GM21786 (cell line): ENCODE data around the gene SPOCK1.

Experiments
- ATAC-seq: cut with Tn5 transposase; IDR thresholded peaks from one replicate; pipeline ENCODE4 v1.9.1; 2021; ENCODE audit not compliant: unreplicated experiment

The SPOCK1 gene

DNA sequence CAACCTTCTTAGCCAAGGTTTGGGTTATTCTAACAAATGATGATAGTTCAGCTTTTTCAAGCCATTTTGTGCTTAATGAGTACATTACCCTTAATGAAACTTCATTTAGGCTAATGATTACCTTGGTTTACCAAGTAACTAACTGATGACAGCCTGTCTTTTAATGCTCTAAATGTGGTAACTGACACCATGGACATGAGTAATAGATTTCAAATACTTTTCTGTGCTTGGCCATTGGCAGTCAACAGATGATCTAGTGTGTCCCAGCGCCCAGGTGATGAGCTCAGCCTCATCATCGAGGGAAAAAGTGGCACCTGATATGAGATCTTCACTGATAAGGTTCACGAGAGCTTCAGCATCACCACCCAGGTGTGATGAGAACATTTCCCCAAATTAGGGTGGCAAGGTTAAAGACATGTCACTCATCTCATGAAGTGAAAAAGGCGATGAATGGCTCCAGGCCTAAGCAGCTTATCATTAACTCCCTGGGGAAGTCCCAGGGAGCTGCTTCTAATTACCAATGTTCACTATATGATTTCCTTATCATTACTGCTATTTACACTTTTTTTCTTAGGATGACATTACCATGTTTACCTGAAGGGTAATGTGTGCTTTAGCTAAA is 296.0 kb downstream of the SPOCK1 start:
- ATAC-seq, result no peak

DNA sequence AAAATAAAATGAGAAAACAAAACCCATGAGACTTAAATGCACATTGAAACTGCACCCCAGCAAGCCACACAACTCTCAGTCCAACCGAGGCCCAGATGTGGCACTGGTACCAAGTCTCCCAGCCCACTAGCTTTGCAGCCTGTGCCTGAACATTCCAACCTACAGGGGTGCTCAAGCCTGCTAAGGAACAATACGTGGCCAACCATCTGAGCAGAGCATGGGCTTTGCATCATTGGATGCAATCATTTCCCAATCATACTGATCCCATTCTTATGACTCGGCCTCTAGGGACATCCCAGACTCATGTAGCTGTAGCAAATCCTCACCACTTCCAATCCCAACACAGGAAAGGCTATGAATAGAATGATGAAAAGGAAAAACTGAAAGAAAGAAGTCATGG is 297.2 kb downstream of the SPOCK1 start:
- ATAC-seq, result no peak

DNA sequence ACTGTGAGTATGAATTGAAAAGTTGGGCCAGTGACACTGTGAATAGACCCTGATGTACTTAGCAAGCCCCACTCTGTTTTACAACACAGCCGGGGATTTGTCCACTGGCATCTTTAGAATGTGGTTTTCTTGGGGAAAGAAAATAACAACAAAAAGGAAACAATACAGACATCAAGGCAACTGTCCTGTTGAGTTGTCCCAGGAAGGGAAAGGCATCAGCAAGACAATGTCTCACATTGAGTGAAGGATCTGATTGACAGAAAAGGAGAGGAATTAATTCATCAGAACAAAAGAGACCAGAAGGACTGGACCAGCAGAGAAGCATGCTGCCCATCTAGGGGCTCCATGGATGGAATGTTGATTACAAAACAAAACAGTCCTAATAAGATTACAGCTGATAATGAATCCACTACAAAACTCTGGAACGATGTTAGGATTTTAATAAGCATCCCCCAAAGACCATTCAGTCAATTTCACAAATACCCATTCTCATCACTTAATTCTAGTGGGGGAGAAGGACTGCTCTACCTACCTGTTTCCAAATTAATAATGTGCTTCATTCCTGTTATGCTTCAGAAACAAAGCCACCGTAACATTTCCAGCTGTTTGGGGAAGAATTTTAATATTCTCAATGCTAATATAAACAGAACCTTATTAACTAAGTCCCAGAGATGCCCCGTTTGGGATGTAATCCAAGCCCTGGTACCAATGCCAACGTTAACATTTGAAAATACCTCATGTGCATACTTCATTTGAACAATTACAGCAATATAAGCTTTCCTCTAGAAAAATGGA is 298.0 kb downstream of the SPOCK1 start:
- no peak for ATAC-seq

DNA sequence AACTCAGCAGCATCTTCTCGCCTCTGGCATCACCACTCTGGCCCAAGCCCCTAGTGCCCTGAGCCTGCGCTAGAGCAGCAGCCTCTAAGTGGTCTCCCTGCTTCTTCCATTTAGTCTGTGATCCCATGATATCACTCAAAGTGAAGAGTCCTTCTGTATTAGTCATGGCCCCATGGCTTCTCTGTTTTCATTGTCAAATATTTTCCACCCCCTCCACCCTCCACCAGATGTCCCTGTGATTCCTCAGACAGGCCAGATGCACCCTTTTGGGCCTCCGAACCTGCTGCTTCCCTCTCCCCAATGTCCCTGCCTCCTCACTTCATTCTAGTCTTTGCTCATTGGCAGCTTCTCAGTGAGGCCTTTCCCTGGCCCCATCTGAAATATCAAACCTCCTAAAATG is 299.2 kb downstream of the SPOCK1 start:
- no peak for ATAC-seq

DNA sequence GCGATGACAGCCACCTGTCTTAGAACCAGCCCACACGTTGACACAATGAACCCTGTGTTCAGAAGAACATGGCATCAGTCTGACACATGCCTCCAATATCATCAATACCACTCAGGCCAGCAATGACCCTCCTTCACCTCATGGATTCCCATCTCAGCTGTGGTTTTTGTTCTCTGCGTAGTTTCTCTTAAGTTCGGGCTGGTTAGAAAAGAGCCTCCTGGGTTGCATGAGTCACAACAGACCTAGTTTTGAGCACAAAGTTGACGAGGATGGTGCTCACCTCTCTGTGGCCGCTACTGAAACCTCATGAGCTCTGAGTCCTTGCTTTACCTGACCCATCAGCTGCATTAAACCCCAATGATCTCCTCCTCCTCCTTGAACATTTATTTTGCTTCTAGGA is 299.9 kb downstream of the SPOCK1 start:
- no peak for ATAC-seq

DNA sequence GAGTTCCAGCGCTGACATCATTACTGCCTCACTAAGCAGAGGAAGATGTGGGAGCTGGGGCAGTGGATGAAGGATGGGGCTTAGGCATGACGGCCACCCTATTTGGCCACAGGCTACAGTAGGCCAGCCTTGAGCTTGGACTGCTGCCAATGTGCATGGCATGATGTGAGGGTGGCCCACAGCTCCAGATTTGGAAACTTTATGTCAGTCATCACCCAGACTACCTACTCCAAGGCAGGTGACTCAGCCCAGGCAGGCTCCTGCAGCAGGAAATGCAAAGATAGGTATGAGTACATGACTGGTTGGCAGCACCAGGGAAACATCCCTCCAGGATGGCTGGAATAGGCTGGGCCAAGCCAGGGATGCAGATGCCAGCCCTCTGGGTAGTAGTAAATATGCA is 303.6 kb downstream of the SPOCK1 start:
- ATAC-seq, result no peak

DNA sequence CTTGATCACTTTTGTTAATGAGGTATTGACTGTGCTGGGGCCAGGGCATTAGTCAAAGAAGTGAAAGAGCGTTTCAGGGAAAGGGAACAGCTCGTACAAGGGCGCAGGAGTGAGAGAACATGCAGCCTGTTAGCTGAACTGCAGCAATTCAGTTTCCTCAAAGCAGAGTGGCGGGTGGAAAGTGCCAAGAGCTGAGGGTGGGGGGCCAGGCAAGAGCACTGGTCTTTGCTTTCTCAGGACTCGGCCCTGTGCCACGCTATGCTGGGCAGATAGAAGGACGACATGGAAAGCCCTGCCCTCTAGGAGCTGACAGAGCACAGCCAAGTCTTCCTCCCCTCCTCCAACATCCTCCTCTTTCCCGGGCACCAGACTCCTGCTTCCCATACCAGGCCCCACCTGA is 304.8 kb downstream of the SPOCK1 start:
- no peak for ATAC-seq

DNA sequence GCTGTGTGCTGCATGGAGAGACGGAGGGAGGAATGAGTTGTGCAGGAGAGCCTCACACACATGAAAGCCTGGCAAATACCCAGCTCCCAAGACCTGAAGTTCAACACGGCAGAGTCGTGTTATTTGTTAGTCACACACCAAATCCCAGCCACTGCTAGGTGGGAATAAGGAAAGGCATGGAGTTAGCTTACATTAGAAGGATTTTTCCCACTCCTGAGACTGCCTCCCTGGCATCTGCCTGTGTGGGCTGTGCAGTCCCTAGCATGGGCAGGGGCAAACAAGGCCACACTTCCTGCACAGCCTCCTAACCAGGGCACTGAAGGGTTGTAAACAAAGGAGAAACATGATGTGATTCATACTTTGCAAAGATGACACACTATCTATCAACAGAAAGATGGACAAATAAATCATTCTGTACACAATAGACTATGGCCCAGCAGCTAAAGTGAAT is 306.8 kb downstream of the SPOCK1 start:
- ATAC-seq, result no peak

DNA sequence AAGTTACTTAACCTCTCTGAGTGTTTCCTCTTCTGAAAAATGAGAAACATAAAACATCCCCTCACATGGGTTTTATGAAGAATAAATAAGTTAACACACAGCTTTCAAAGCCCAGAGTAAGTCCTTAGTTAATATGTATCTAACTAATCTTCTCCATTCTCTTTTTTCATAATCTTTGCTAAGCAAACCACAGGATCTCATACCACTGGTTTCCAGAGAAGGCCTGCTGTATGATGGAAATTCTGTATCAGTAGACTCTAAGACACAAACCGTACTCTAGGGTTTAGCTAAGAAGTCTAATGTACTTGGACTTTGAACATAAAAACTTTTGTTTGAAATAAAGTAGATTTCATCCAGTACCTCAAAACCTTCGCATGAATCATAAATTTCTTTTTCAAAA is 307.9 kb downstream of the SPOCK1 start:
- ATAC-seq, result no peak

DNA sequence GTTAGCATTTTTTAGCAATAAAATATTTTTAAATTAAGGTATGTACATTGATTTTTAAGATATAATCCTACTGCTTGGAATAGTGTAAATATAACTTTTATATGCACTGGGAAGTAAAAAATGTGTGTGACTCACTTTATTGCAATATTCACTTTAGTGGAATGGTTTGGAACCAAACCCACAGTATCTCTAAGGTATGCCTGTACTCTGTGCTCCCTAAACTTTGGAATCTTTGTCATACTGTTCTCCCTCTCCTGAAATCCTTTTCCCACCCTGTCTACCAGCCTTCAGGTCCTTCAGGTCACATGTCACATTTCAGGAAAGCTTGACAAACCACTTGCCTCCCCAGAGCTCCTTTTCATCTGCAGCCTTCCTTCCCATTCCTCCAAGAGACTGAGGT is 308.7 kb downstream of the SPOCK1 start:
- ATAC-seq, result no peak

DNA sequence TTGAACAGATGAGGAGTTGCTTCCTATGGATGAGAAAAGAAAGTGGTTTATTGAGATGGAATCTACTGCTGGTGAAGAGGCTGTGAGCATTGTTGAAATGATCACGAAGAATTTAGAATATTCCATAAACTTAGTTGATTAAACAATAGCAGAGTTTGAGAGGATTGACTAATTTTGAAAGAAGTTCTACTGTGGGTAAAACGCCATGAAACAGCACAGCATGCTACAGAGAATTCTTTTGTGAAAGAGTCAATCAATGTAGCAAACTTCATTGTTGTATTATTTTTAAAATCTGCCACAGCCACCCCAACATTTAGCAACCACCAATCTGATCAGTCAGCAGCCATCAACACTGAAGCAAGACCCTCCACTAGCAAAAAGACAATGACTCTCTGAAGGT is 309.1 kb downstream of the SPOCK1 start:
- no peak for ATAC-seq

DNA sequence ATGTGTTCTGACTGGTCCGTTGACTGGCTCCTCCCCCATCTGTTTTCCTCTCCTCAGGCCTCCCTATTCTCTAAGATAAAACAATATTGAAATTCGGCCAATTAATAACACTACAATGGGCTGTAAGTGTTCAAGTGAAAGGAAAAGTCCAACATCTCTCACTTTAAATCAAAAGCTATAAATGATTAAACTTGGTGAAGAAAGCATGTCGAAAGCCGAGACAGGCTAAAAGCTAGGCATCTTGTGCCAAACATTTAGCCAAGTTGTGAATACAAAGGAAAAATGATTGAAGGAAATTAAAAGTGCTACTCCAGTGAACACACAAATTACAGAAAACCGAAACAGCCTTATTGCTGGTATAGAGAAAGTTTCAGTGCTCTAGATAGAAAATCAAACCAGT is 310.6 kb downstream of the SPOCK1 start:
- ATAC-seq, result no peak

DNA sequence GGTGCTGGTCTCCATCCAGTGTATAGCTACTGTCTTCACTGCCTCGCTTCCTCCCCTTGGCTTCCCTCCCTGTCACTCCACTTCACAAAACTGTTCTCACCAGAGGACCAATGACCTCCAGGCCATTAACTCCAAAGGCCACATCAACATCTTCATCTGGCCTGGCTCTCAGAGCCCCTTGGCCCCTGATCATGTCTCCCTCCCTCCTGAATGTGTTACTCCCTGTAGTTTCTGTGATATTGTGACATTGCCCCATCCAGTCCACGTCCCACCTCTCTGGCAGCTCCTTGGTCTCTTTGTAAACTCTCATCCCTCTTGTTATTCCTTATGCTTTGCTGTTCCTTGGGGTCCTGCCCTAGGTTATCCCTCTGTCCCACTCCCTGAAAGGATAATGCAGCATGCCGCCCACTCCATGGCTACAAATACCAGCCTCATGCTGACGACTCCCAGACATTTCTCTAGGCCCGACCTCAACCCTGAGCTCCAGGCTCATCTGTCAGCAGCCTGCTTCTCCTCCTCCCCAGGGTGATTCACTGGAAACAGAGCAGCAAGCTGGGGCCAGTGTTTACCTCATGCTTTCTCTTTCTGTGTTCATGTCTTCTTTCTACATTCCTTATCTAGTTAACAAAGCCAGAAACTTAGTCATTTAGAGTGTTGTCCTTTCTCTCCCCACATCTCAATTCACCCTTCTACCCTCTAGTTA is 312.2 kb downstream of the SPOCK1 start:
- no peak for ATAC-seq

DNA sequence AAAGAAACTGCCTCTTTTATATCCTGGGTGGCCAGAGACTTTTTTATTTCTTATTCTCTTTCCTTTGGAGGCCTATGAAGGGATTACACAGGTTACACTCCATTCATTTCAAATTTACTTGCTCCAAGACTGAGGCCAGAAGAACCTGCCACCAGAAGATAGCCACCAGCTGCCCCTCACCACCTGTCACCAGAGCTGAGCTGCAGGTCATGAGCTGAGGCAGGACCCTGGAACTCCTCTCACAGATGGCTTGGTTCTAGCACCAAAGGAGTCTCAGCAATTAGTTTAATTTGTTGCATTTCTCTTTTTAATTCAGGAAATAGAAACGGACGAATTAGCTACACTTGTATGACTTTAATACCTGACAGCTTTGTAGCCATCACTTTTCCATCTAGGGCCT is 313.9 kb downstream of the SPOCK1 start:
- ATAC-seq, result no peak

DNA sequence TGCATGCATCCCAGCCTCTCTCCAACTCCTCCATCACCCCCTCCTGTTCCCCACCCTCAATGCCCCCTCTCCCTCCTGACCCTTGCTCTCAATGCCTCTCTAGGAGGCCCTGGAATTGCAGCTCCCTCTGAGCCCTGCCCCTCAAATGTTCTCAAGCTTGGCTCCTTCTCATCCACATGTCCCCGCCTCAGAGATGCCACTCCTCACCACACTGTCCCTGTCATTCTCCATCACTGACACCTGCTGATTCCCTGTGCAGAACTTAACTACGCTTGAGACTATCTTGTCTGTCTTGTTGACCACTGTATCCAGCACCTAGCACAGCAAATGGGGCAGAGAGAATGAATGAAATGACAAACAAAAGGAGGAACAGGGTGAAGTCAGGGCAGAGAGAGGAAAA is 314.4 kb downstream of the SPOCK1 start:
- no peak for ATAC-seq

DNA sequence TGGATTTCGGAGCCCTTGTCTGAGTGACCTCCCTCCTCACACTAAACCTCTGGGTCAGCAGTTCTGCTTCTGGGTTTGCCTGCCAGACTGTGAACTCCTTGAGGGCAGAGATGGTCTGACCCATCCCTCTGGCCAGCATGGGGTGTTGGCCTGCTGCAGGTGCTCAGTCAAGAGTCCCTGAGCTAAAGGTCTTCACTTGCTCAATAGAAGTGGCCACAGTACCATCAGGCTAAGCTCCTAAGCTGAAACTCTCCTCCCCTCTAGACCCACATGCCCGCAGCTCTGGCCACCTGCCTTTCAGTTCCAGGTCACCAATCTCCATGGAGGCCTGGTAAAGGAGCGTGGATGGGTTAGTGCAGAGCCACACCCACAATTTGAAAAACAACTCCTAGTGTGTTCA is 316.6 kb downstream of the SPOCK1 start:
- no peak for ATAC-seq

DNA sequence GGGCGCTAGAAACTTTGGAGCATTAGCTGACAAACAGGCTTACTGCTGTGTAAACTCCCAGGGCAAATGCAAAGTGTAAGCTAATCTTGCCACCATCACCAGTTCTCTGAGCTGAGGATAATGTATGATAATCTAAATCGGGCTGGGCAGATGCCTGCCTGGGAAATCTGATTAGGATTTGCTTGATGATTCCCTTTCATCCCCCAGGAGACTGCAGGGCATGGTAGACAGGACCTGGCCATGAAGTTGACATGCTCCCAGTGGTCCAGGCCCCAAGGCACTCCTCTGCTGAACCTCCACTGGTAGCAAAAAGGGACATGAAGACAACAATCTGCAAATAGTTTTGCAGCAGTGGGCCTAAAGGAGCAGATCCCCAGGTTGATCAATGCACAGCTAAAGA is 317.5 kb downstream of the SPOCK1 start:
- no peak for ATAC-seq

DNA sequence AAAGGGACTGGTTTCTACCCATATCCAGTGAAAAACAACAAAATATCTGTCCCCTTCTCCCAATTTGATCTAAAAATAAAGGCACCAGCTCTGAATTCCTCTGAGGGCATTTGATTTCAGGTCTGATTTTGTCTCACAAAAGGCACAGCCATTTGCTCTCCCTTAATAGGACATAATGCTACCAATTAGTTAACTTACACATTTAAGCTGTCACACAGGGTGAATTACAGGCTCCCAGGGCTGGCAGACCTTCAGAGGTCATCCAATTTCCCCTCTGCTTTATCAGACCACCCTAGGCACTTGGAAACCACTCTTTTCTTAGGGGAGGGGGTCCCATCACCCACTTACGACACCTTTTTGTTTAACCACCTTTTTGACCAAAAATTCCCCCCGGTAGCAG is 319.9 kb downstream of the SPOCK1 start:
- no peak for ATAC-seq

DNA sequence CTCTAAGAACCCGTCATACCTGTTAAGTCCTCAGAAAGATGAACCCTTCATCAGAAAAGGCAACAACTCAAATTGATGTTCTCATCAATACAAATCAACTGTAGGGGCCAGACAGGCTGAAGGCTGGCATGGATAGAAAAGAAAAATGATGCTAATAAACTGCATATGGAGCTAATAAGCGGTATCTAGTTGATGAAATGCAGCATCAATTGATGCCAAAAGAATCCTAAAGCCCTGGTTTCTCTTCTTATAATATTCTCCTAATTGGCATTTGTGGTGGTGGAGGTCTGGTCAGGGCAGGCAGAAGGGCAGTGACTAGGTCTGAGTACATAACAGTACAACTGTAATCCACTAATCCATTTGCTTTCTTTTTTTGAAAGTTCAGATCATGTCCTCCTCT is 322.5 kb downstream of the SPOCK1 start:
- ATAC-seq, result no peak

DNA sequence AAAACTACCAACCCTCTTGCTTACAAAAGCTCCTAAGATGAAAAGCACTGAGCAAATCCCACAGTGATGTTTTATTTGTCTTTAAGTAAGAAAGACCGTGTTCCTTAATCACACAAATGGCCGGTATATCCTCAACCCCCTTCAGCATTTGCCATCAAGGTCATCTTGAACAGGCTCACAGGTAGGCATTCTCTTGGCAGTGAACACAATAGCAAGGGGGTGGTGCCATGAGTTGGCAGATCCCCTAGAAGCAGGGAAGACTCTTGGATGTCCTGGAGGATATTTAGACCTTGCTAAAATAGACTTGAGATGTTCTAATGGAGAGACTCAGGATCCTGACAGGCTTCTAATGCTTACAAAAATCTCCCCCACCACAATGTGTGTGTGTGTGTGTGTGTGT is 323.0 kb downstream of the SPOCK1 start:
- ATAC-seq, result no peak

DNA sequence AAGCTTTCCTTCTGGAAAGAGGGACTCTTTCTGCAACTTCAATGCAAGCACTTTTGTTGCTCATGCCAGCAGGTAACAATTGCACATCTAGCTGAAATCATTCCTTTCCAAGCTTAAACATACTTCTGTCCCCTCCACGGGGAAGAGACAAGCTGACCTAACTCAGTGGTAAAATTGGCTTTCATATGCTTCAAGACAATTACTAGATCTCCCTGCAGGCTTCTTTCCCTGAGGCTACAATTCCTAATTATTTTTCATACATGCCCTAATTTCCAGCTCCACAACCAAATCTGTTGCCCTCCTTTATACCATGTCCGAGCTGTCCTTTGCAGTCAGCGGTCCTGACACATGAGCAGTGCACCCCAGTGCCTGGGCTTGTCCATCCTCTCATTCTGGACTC is 324.9 kb downstream of the SPOCK1 start:
- no peak for ATAC-seq

DNA sequence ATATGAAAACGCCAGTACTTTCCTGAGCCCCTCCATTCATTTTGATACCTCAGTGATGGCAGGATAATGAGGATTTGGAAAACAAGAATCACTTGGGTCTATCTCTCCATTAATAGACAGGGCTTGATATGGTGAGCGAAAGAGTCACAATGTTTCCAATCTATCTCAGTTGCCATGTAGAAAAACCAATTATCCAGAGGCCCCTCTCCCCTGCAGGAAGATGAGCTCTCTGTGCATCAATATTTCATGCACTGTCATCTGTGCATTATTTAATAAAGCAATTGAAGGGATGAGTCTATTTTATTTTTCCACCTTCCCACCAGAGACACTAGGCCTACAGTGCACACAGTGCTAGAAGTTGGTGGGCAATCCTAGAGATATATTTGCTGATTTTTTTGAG is 326.9 kb downstream of the SPOCK1 start:
- ATAC-seq, result no peak
